Neural cell (in vitro differentiated cells): ENCODE results near the gene ZNF207. TPM values are rescaled to one million over a fixed set of nuclear protein-coding genes. Genes with fewer than 3 reads are reported as not detected.
A peak's percentile ranks its signal among the peaks of the same experiment; 100 is the strongest.

ENCODE experiments used
- H2AFZ ChIP-seq: fragments of 200-600, 300-800 bp; sonication (generic), shearing (Covaris generic); 2 replicates; pipeline ENCODE4 v1.6.0; 2014; ENCODE audit warnings: low read depth, mild to moderate bottlenecking, antibody characterized with exemption, low read length, moderate library complexity
- H3F3A ChIP-seq: fragments of 200-600 bp; shearing (Covaris generic); 2 replicates; pipeline ENCODE4 v1.6.1; 2016; ENCODE audit warnings: mild to moderate bottlenecking, moderate library complexity, mixed read lengths, antibody characterized with exemption, low read length; ENCODE audit not compliant: insufficient read depth, poor library complexity, severe bottlenecking
- H3K27ac ChIP-seq: fragments of 200-600, 300-800 bp; sonication (generic), shearing (Covaris generic); 2 replicates; pipeline ENCODE4 v1.5.1; 2014; ENCODE audit warnings: mild to moderate bottlenecking, low read length, moderate library complexity
- H3K27me3 ChIP-seq: fragments of 300-800, 200-600 bp; sonication (generic), shearing (Covaris generic); 2 replicates; pipeline ENCODE4 v1.6.0; 2014; ENCODE audit warnings: mild to moderate bottlenecking, low read depth, low read length, moderate library complexity; ENCODE audit not compliant: insufficient read depth
- H3K36me3 ChIP-seq: fragments of 300-800, 200-600 bp; sonication (generic), shearing (Covaris generic); 2 replicates; pipeline ENCODE4 v1.5.1; 2014; ENCODE audit warnings: mild to moderate bottlenecking, antibody characterized with exemption, low read length, moderate library complexity; ENCODE audit not compliant: insufficient read depth
- H3K4me2 ChIP-seq: fragments of 300-800, 200-600 bp; sonication (generic), shearing (Covaris generic); 2 replicates; pipeline ENCODE4 v1.6.0; 2014; ENCODE audit warnings: mild to moderate bottlenecking, low read length
- H3K4me3 ChIP-seq: fragments of 300-800, 200-600 bp; sonication (generic), shearing (Covaris generic); 2 replicates; pipeline ENCODE4 v1.5.1; 2014; ENCODE audit warnings: mild to moderate bottlenecking, low read length, moderate library complexity
- H3K79me2 ChIP-seq: fragments of 200-600 bp; shearing (Covaris generic); replicated peaks from 2 replicates; pipeline ENCODE4 v1.6.0; 2014; ENCODE audit warnings: mild to moderate bottlenecking, low read length, moderate library complexity; ENCODE audit not compliant: insufficient read depth
- H3K9ac ChIP-seq: fragments of 300-800, 200-600 bp; sonication (generic), shearing (Covaris generic); 2 replicates; pipeline ENCODE4 v1.6.1; 2016; ENCODE audit warnings: mild to moderate bottlenecking, low read length, mixed read lengths
- H3K9me2 ChIP-seq: fragments of 200-600 bp; shearing (Covaris generic); 2 replicates; pipeline ENCODE4 v1.6.1; 2016; ENCODE audit warnings: mild to moderate bottlenecking, low read length, mixed read lengths; ENCODE audit not compliant: insufficient read depth
- H3K9me3 ChIP-seq: fragments of 200-600, 300-800 bp; sonication (generic), shearing (Covaris generic); 2 replicates; pipeline ENCODE4 v1.6.1; 2016; ENCODE audit warnings: mild to moderate bottlenecking, mixed run types, low read length, moderate library complexity, mixed read lengths
- H4K20me1 ChIP-seq: fragments of 200-600 bp; shearing (Covaris generic); 2 replicates; pipeline ENCODE4 v1.6.1; 2016; ENCODE audit warnings: mild to moderate bottlenecking, mixed run types; ENCODE audit not compliant: insufficient read depth
- CTCF ChIP-seq: fragments of 450-650 bp; IDR thresholded peaks from 2 replicates; pipeline ENCODE4 v1.5.1; 2014; ENCODE audit warnings: antibody characterized with exemption, mild to moderate bottlenecking, moderate library complexity; ENCODE audit not compliant: poor library complexity, severe bottlenecking
- EP300 ChIP-seq: fragments of 450-650 bp; conservative IDR thresholded peaks from 2 replicates; pipeline ENCODE4 v1.6.1; 2014; ENCODE audit warnings: antibody characterized with exemption, mild to moderate bottlenecking, moderate library complexity; ENCODE audit not compliant: poor library complexity, severe bottlenecking
- EZH2 ChIP-seq: fragments of 200-600, 300-800 bp; shearing (Covaris generic), sonication (generic); IDR thresholded peaks from 2 replicates; pipeline ENCODE4 v1.6.1; 2014; ENCODE audit warnings: antibody characterized with exemption, low read length, borderline replicate concordance, mild to moderate bottlenecking; ENCODE audit not compliant: insufficient read depth, poor library complexity, severe bottlenecking
- MXI1 ChIP-seq: fragments of 450-650 bp; conservative IDR thresholded peaks from 2 replicates; pipeline ENCODE4 v1.6.1; 2014; ENCODE audit warnings: antibody characterized with exemption, mild to moderate bottlenecking; ENCODE audit not compliant: poor library complexity, severe bottlenecking
- POLR2AphosphoS5 ChIP-seq: IDR thresholded peaks from 2 replicates; pipeline ENCODE4 v1.6.1; 2012
- RAD21 ChIP-seq: fragments of 450-650 bp; conservative IDR thresholded peaks from 2 replicates; pipeline ENCODE4 v1.6.1; 2014; ENCODE audit warnings: antibody characterized with exemption, mild to moderate bottlenecking, moderate library complexity
- REST ChIP-seq: IDR thresholded peaks from 2 replicates; pipeline ENCODE4 v1.6.1; 2012; ENCODE audit warnings: borderline replicate concordance
- SMC3 ChIP-seq: fragments of 450-650 bp; conservative IDR thresholded peaks from 2 replicates; pipeline ENCODE4 v1.6.1; 2014; ENCODE audit warnings: antibody characterized with exemption, mild to moderate bottlenecking, moderate library complexity; ENCODE audit not compliant: poor library complexity
- TAF1 ChIP-seq: IDR thresholded peaks from 2 replicates; pipeline ENCODE4 v1.6.1; 2012; ENCODE audit warnings: low read depth
- polyA plus RNA-seq: library from polyadenylated mRNA; depleted of rRNA; stranded (reverse); fragments of >200 nt; gene quantifications from 2 replicates; pipeline ENCODE4 v1.2.3, GENCODE V29; 2014

Gene ZNF207
- polyA plus RNA-seq, 1 donor from 2014 or later = 188 TPM

- Histone ChIP-seq H3K36me3 (no peaks in the 10 kb centered on the region), H2AFZ (peak overlapping the region; percentile 71), H3K9me2 (no peaks in the 10 kb centered on the region), H3K4me3 (peak overlapping the region; percentile 77), H3F3A (no peaks in the 10 kb centered on the region), H3K4me2 (peak overlapping the region; percentile 70), H3K9me3 (no peaks in the 10 kb centered on the region), H4K20me1 (no peaks in the 10 kb centered on the region), H3K27ac (peak overlapping the region; percentile 78), H3K79me2 (no peaks in the 10 kb centered on the region), H3K27me3 (no peaks in the 10 kb centered on the region), H3K9ac (peak overlapping the region; percentile 74)
- TF ChIP-seq RAD21 (no peak), POLR2AphosphoS5 (no peak), SMC3 (no peak), MXI1 (no peak), TAF1 (no peak), CTCF (no peak), EP300 (no peak), EZH2 (no peak), REST (no peak)
Measured at GRCh38 chr17:32342603-32343325, 7.2 kb upstream of the ZNF207 start.

GRCh38 chr17:32345951-32346600, 3.9 kb upstream of the ZNF207 start:
- Histone ChIP-seq H3K9ac (no peak overlapping the region), H3K36me3 (no peaks in the 10 kb centered on the region), H3K27ac (no peak overlapping the region), H3F3A (peaks cover 6% of the 10 kb centered on the region), H3K27me3 (no peaks in the 10 kb centered on the region), H3K79me2 (peaks cover 13% of the 10 kb centered on the region), H3K9me2 (no peaks in the 10 kb centered on the region), H3K4me3 (no peak overlapping the region), H3K4me2 (no peak overlapping the region), H2AFZ (no peak overlapping the region), H3K9me3 (no peaks in the 10 kb centered on the region), H4K20me1 (no peaks in the 10 kb centered on the region)
- TF ChIP-seq CTCF (no peak), TAF1 (no peak), EP300 (no peak), SMC3 (no peak), EZH2 (no peak), RAD21 (no peak), POLR2AphosphoS5 (no peak), MXI1 (no peak), REST (no peak)
